UCSD-AML1 (cell line): ENCODE data around the gene SSBP3.

Source experiments
- DNase-seq: peaks from one replicate; lab custom pipeline; 2025; ENCODE audit not compliant: unreplicated experiment; lab: John Stamatoyannopoulos, UW

SSBP3 gene

GRCh38 chr1:54271341-54271740, 134.9 kb downstream of the SSBP3 start:
- DNase-seq: no peak

GRCh38 chr1:54270543-54270942, 135.7 kb downstream of the SSBP3 start:
- DNase-seq: no peak

- no peak for DNase-seq
Observed at GRCh38 chr1:54268762-54269297, 137.4 kb downstream of the SSBP3 start.

GRCh38 chr1:54267815-54268761, 138.1 kb downstream of the SSBP3 start:
- DNase-seq: no peak

GRCh38 chr1:54266908-54267307, 139.3 kb downstream of the SSBP3 start:
- DNase-seq: no peak

- no peak for DNase-seq
Observed at GRCh38 chr1:54266195-54266594, 140.0 kb downstream of the SSBP3 start.

- no peak for DNase-seq
Observed at GRCh38 chr1:54265659-54266058, 140.5 kb downstream of the SSBP3 start.

- no peak for DNase-seq
Observed at GRCh38 chr1:54265126-54265525, 141.1 kb downstream of the SSBP3 start.

GRCh38 chr1:54263601-54264226, 142.5 kb downstream of the SSBP3 start:
- no peak for DNase-seq

- no peak for DNase-seq
Observed at GRCh38 chr1:54262244-54262643, 143.9 kb downstream of the SSBP3 start.

- DNase-seq: no peak
Observed at GRCh38 chr1:54260810-54261209, 145.4 kb downstream of the SSBP3 start.

GRCh38 chr1:54259546-54260140, 146.6 kb downstream of the SSBP3 start:
- DNase-seq: no peak

- DNase-seq: no peak
Observed at GRCh38 chr1:54257876-54258275, 148.3 kb downstream of the SSBP3 start.

GRCh38 chr1:54257346-54257620, 148.9 kb downstream of the SSBP3 start:
- no peak for DNase-seq

- DNase-seq: no peak
Observed at GRCh38 chr1:54256522-54257345, 149.5 kb downstream of the SSBP3 start.

- no peak for DNase-seq
Observed at GRCh38 chr1:54255026-54255702, 151.0 kb downstream of the SSBP3 start.

- no peak for DNase-seq
Observed at GRCh38 chr1:54254055-54254454, 152.1 kb downstream of the SSBP3 start.

- no peak for DNase-seq
Observed at GRCh38 chr1:54253480-54253879, 152.7 kb downstream of the SSBP3 start.

GRCh38 chr1:54252371-54252936, 153.7 kb downstream of the SSBP3 start:
- DNase-seq: no peak

GRCh38 chr1:54250670-54251069, 155.5 kb downstream of the SSBP3 start:
- DNase-seq: no peak
